KOPT-K1 (cell line): ENCODE data around the gene SKA3.
A peak's percentile ranks its signal among the peaks of the same experiment; 100 is the strongest.
"Not testable (repeated sequence)": the region's sequence is repeated elsewhere in the genome, so short reads cannot be mapped to it uniquely, and the experiment has no call there.

Source experiments
- H3K27ac ChIP-seq: fragments of 200-600 bp; sonication (generic); 2 replicates; pipeline ENCODE4 v1.5.1; 2016; ENCODE audit warnings: antibody characterized with exemption, mild to moderate bottlenecking, low read depth, low read length; ENCODE audit not compliant: poor library complexity, severe bottlenecking
- H3K36me3 ChIP-seq: fragments of 200-600 bp; sonication (generic); 2 replicates; pipeline ENCODE4 v1.5.1; 2017; ENCODE audit warnings: antibody characterized with exemption, mild to moderate bottlenecking, low read length, moderate library complexity; ENCODE audit not compliant: insufficient read depth
- H3K9me3 ChIP-seq: fragments of 200-600 bp; sonication (generic); 2 replicates; pipeline ENCODE4 v1.5.1; 2017; ENCODE audit warnings: antibody characterized with exemption, low read length, mild to moderate bottlenecking; ENCODE audit not compliant: insufficient read depth, poor library complexity, severe bottlenecking

The SKA3 gene

DNA sequence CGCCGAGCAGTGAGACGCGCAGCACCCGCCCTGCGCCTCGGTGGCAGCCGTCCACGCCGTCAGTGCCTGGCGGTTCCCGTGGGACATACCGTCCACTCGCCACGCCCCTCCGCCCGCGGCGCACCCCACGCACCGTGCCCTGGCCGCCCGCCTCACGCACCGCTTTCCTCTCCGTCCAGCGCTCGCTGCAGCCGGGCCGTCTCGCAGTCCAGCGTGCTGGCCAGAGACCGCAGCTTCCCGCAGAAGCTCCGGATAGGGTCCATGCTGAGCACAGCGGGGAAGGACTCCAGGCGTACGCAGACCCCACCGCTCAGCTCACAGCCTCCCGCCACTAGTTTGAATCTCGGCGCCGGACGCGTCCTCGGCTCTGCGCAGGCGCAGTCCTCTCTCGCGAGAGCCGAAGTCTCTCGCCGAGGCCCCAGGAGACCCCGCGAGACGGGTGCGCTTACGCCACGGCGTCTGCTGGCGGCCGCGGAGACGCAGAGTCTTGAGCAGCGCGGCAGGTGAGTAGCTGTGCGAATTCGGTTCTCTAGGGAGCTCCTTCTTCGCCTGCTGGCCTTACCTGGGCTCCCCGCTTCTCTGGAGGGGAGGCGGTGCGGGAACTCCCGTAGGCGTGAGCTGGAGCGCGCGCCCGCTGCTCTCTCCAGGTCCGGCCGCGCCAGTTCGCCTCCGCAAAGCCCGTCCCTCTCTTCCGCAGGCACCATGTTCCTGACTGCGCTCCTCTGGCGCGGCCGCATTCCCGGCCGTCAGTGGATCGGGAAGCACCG is at the start of gene SKA3, which contains the start of gene MRPL57:
Gene SKA3, minus strand, starts transcription at position 338 of the 767 bp plus-strand sequence. Its CDS starts 75 bp downstream, at position 263.
Gene MRPL57, plus strand, starts transcription at position 444 of the 767 bp plus-strand sequence. Its CDS starts 259 bp downstream, at position 703.
- Histone ChIP-seq H3K27ac (peak within 1 kb of the TSS; percentile 94), H3K9me3 (no peaks in the 10 kb centered on the region), H3K36me3 (peaks cover 38% of the 10 kb centered on the region)

DNA sequence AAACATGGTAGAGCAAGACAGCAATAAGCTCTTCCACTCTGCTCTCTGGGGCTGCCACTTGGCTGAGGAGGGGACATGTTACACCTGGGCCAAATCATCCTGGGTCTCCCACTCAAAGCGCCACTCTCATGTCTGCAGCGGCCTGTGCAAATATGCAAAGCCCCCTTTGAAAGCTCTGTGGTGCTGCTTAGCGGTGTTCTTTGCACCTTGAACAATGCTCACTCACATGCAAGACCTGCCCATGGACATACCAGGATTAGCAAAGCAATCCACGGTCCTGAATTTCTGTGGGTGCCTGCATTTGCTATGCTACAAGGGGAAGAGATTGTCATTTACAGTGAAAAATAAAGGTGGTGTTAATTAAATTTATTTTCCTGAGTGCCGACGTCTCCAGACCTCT is 48.7 kb upstream of the SKA3 start:
- H3K27ac ChIP-seq: no peak overlapping the region
- H3K36me3 ChIP-seq: no peaks in the 10 kb centered on the region

DNA sequence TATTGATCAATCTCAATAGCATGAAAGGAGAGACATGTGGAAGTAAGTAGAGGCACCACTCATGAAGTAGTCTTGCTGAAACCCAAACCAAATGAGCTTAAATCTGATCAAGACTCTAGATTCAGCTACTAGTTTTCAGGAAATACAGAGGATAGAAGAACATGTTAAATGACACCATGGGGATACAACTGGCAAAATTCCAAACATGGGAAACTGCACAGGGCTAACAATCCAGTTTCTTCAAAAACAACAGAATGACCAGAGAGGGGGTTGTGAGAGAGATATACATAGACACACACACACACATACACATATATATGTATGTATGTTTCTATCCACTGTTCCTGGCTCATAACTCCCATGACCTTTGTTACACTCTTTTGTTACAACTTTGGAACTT is 44.9 kb upstream of the SKA3 start:
- peaks cover 7% of the 10 kb centered on the region for H3K9me3 ChIP-seq
- no peak overlapping the region for H3K27ac ChIP-seq
- H3K36me3 ChIP-seq: no peaks in the 10 kb centered on the region

More for the DNA sequence above, 48.7 kb upstream of the SKA3 start:
- H3K9me3 ChIP-seq: peaks cover 7% of the 10 kb centered on the region

DNA sequence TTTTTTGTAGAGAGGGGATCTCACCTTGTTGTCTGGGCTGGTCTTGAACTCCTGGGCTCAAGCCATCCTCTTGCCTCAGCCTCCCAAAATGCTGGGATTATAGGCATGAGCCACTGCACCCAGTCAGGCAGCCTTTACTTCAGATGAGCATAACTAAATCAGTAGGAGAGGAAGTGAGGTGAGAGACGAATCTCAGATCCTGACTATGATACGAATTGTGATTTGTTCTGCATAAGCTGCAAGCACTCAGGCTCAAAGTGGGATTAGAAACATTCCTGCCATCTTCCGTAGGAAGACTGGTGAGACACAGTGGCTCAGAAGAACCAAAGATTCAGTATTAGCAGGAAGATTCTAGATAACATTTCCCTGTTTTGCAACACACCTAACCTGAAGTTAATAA is 43.4 kb upstream of the SKA3 start:
- H3K27ac ChIP-seq: peak overlapping the region; percentile 84
- not testable (repeated sequence) for H3K9me3 ChIP-seq, H3K36me3 ChIP-seq

DNA sequence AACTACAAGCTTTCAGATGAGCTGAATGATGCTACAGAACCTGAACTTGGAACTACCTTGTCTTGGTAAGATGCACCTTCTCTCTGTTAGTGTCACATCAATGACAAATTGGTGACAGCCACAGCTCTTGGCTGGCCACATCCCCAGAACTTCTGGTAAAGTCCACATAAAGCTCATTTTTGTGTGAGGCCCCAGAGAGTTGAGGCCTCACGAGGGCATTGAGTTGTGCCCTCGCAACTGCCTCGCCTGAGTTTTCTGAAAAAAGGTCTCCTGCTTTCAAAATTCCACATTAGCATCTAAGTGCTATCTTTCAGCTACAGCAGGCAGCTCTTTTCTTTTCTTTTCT is 42.7 kb upstream of the SKA3 start:
- Histone ChIP-seq H3K9me3 (peaks cover 7% of the 10 kb centered on the region), H3K27ac (peak overlapping the region; percentile 84), H3K36me3 (no peaks in the 10 kb centered on the region)

DNA sequence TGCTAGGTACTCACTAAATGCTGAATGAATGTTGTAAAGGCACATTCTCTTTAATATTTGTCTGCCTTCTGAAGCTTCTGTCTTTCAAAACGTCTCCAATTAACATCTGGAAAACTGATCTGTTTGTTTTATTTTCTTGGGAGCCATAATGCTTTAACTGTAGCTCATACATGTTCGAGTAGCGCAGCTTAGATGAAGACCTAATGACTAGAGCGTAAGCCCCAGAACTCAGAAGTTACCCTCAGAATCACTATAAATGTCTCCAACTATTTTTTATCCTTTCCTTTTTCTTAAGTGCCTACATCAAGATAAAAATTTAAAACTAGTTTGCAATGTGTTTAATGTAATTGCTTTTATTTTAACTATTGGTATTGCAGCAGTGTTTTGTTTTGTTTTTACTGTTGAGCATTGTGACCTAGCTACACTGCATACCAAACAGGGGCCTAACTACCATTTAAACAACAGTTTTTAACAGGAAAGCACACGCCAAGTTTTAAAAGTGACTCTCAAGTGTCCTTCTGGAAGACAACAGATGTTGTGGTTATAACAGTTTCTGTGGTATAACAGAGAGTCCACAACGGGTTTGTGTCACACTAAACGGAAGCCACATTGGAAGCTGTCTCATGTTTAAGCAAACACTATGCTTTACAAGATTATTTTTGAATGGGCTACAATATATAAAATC is 42.1 kb upstream of the SKA3 start:
- peaks cover 7% of the 10 kb centered on the region for H3K9me3 ChIP-seq
- H3K27ac ChIP-seq: peak overlapping the region; percentile 84
- H3K36me3 ChIP-seq: no peaks in the 10 kb centered on the region

DNA sequence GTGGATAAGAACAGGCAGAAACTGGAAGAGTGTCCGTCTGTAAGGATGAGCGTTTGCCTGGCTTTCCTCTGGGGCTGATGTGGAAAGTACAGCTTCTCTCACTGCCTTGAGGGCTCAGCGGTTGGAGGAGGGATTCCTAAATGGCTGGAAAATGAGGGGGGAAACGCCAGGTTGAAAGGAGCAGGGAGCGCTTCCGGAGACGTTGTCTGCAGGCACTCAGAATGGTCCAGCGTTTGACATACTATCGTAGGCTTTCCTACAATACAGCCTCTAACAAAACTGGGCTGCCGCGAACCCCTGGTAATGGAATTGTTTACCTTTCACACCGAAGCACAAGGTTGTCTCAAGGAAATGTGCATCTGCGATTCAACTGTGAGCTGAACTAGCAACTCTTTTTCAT is 40.0 kb upstream of the SKA3 start:
- no peaks in the 10 kb centered on the region for H3K36me3 ChIP-seq
- H3K27ac ChIP-seq: peak overlapping the region; percentile 84
- H3K9me3 ChIP-seq: peaks cover 19% of the 10 kb centered on the region

DNA sequence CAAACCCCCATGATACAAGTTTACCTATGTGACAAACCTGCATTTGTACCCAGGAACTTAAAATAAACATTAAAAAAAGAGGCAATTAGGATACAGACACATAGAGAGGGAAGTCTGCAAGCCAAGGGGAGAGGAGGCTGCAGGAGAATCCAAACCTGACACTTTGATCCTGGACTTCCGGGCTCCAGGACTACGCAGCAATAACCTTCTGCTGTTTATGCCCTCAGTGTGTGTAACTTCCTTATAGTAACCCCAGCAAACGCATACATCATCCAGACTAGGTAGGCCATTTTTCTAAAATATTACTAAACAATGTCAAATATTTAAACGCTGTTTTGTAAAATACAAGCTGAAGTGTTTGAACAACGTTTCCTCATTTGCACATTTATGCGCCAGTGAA is 39.1 kb upstream of the SKA3 start:
- not testable (repeated sequence) for H3K36me3 ChIP-seq, H3K27ac ChIP-seq
- H3K9me3 ChIP-seq: peaks cover 23% of the 10 kb centered on the region

DNA sequence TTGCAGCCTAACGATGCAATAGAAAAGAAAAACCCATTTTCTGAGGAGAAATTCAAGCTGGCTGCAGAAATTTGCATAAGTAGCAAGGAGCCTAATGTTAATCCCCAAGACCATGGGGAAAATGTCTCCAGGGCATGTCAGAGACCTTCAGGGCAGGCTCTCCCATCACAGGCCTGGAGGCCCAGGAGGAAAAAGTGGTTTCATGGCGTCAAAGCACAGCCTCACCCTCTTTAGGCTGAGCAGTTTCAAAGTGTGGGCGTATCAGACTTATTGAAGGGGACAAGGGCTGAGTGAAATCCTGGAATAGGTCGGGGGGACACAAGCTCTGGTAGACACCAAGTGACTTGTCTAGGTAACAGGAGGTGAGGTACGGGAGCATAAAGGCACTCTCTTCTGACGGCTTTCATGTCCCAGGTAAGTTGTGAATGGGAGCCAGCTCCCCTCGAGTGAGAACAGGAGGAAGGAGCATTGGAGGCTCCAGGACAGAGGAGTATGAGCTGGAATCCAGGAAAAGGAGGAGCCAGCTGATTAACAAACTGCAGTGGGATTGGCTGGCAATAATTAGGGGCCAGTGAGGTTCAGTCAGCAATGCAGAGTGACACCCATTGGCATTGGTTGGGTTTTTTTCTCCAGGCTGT is 35.9 kb upstream of the SKA3 start:
- H3K36me3 ChIP-seq: no peaks in the 10 kb centered on the region
- peaks cover 23% of the 10 kb centered on the region for H3K9me3 ChIP-seq
- H3K27ac ChIP-seq: no peak overlapping the region

DNA sequence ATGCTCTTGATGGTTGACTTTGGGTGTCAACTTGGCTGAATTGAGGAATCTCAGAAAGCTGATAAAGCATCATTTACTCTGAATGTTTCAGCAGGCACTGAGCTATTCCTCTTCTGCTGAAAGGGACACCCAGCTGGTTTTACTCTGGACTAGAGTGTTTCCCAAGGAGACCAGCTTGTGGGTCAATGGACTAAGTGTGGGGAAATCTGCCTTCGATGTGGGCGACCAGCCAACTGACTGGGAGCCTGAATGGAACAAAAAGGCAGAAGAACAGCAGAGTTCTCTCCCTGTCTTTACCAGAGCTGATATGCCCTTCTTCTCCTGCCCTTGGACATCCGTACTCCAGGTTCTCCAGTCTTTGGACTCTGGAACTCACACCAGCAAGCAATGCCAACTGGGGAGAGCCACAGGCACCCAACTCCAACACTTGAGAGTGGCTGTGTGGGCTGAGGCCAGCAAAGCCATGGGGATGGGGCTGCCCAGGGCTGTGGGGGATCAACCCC is 32.4 kb upstream of the SKA3 start:
- H3K9me3 ChIP-seq: peaks cover 23% of the 10 kb centered on the region
- no peaks in the 10 kb centered on the region for H3K36me3 ChIP-seq
- H3K27ac ChIP-seq: no peak overlapping the region

DNA sequence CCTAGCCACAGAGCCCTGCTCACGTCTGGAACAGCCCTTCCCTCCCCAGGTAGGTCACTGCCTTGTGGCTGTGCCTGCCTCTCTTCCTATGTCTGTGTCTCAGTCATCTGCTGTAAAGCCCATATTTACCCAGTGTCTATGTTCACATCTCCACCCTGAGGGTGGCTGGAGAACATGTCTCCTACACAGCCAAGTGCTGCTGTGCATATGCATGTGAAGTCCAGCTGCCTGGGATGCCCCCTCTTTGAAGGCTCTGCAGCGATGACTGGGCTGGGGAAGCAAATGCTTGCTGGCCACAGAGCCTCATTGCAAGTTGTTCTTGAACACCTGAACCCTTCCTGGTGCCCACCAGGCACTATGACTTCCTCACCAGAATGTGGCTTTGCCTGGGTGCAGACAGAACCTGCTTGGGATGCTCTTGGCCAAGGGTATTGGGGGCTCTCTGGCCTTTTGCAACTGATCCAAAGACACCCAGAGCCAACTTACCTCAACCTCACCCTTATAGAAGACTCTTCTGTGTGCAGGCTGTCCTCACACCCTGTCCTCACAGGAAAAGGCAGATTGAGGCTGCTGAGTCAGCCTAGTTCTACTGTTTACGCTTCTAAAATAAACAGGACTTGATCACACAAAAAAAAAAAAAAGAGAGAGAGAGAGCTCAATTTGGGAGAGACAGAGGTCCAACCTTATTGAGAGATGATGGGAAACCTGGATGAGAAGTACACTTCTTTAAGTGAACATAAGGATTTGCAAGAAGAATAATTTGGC is 26.6 kb upstream of the SKA3 start:
- Histone ChIP-seq H3K27ac (no peak overlapping the region), H3K9me3 (peaks cover 28% of the 10 kb centered on the region), H3K36me3 (no peaks in the 10 kb centered on the region)

DNA sequence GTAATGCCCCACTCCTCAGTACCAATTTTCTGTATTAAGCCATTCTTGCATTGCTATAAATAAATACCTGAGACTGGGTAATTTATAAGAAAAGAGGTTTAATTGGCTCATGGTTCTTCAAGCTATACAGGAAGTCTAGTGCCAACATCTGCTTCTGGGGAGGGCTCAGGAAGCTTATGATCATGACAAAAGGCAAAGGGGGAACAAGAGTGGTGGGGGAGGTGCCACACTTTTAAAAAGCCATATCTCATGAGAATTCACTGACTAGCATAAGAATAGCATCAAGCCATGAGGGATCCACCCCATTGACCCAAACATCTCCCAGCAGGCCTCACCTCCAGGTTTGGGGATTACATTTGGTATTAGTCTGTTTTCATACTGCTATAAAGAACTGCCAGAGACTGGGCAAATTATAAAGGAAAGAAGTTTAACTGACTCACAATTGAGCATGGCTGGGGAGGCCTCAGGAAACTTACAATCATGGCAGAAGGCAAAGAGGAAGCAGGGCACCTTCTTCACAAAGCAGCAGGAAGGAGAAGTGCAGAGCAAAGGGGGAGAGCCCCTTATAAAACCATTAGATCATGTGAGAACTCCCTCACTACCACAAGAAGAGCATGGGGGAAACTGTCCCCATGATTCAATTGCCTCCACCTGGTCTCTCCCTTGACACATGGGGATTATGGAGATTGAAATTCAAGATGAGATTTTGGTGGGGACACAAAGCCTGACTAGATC is 25.3 kb upstream of the SKA3 start:
- peaks cover 28% of the 10 kb centered on the region for H3K9me3 ChIP-seq
- H3K36me3 ChIP-seq, H3K27ac ChIP-seq: not testable (repeated sequence)

DNA sequence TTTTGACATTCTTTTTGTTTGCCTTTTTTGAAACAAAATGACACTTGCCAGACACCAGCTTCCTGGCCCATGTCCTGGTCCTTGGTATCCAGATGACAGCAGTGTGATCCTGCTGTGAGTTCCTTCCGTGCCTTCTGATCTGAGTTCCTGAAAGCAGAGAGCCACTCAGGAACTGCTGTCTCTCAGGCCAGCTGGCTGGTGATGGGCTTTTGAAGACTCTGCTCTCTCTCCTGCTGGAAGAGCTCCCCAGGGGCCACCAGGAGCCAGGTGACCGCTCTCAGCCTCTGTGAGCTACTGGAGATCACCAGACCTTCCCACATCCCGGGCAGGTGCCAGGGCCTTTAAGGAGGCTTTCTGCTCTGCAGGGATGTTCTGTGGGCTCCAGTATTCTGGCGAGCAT is 22.0 kb upstream of the SKA3 start:
- peaks cover 28% of the 10 kb centered on the region for H3K9me3 ChIP-seq
- not testable (repeated sequence) for H3K27ac ChIP-seq, H3K36me3 ChIP-seq

DNA sequence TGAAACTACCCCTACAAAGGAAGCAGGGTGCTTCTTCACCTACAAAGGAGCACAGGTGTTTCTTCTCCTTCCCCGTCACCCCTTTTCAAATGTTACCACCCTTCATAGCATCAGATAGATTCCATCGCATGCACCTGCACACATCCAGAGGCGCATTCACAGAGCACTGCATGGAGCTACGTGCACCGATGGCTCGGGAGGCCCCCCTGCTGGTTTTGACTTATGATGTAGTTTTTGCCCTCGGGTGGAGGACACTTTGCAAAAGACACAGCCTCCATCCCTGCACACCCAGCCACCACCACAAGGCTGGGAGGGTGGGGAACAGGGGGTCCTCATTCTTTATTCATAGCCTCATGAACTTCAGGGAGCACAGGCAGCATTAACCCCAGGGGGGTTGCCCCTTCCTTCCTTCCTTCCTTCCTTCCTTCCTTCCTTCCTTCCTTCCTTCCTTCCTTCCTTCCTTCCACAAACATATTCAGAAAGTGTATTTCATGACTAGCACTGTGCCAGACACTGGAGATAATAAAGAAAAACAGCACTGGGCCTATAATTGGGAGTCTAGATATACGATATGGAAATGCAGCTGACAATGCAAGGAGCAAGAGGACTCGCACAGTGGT is 21.4 kb upstream of the SKA3 start:
- H3K9me3 ChIP-seq: peaks cover 28% of the 10 kb centered on the region

More for the DNA sequence above, 21.4 kb upstream of the SKA3 start:
- H3K27ac ChIP-seq, H3K36me3 ChIP-seq: not testable (repeated sequence)
